ENCODE data around the gene DPH1.

Gene DPH1

GRCh38 chr17:2025622-2026309, 4.2 kb upstream of the DPH1 start (continued):
- TF ChIP-seq ZNF148 (tag by site-specific recombination; IDR thresholded peaks at IDR 0.05; ENCODE audit: borderline replicate concordance), result no peak
- TF ChIP-seq ZSCAN23 (tag by site-specific recombination; IDR thresholded peaks at IDR 0.05), result no peak
- TF ChIP-seq ZBTB17 (tag by site-specific recombination; IDR thresholded peaks at IDR 0.05), result peak; percentile 36
- TF ChIP-seq ZNF571 (tag by site-specific recombination; IDR thresholded peaks at IDR 0.05), result no peak
- peak; percentile 72 for TF ChIP-seq ZNF654 (tag by site-specific recombination; IDR thresholded peaks at IDR 0.05; ENCODE audit: low read depth)
- TF ChIP-seq BCL6B (tag by site-specific recombination; IDR thresholded peaks at IDR 0.05), result no peak
- peak; percentile 58 for TF ChIP-seq ZBTB26 (tag by site-specific recombination; optimal IDR thresholded peaks at IDR 0.05)
- TF ChIP-seq ZNF266 (tag by site-specific recombination; IDR thresholded peaks at IDR 0.05; ENCODE audit: low read depth), result no peak
- TF ChIP-seq ZNF155 (tag by site-specific recombination; IDR thresholded peaks at IDR 0.05), result no peak
- 0 out of 2 replicates have a peak, but pooled peaks have one; percentile 24 for TF ChIP-seq ZBTB11 (tag by site-specific recombination; conservative IDR thresholded peaks at IDR 0.05; ENCODE audit: low read depth)
- TF ChIP-seq SP7 (tag by site-specific recombination; IDR thresholded peaks at IDR 0.05), result no peak
- peak; percentile 72 for TF ChIP-seq CTCF (tag by site-specific recombination; IDR thresholded peaks at IDR 0.05)
- TF ChIP-seq ZNF23 (tag by site-specific recombination; IDR thresholded peaks at IDR 0.05; ENCODE audit: borderline replicate concordance), result no peak
- peak; percentile 75 for TF ChIP-seq IKZF3 (tag by site-specific recombination; IDR thresholded peaks at IDR 0.05)
- peak; percentile 87 for TF ChIP-seq GLIS1 (tag by site-specific recombination; IDR thresholded peaks at IDR 0.05)
- no peak for TF ChIP-seq ZNF404 (tag by site-specific recombination; IDR thresholded peaks at IDR 0.05)
- TF ChIP-seq ZNF48 (tag by site-specific recombination; IDR thresholded peaks at IDR 0.05), result no peak
- TF ChIP-seq HOXA7 (CRISPR knock-in tag; IDR thresholded peaks at IDR 0.05; ENCODE audit: borderline replicate concordance), result no peak
- TF ChIP-seq SCRT1 (tag by site-specific recombination; IDR thresholded peaks at IDR 0.05; ENCODE audit: borderline replicate concordance), result no peak
- TF ChIP-seq WT1 (tag by site-specific recombination; IDR thresholded peaks at IDR 0.05), result no peak
- TF ChIP-seq KLF7 (tag by site-specific recombination; IDR thresholded peaks at IDR 0.05; ENCODE audit: borderline replicate concordance), result no peak
- TF ChIP-seq KLF9 (tag by site-specific recombination; IDR thresholded peaks at IDR 0.05; ENCODE audit: low read depth), result peak; percentile 2; the same call in 1 of the 2 replicates
- TF ChIP-seq MYNN (tag by site-specific recombination; IDR thresholded peaks at IDR 0.05; ENCODE audit: borderline replicate concordance), result no peak
- TF ChIP-seq ZNF426 (tag by site-specific recombination; IDR thresholded peaks at IDR 0.05), result no peak
- no peak for TF ChIP-seq ZSCAN5A (tag by site-specific recombination; IDR thresholded peaks at IDR 0.05)
- peak; percentile 36 for TF ChIP-seq PATZ1 (tag by site-specific recombination; IDR thresholded peaks at IDR 0.05)

Data from HEK293 (cell line).